ENCODE data around the gene KSR2. TPM values are rescaled to one million over a fixed set of nuclear protein-coding genes. Genes with fewer than 3 reads are reported as not detected.

KSR2 gene
- total RNA-seq, 1 donor, result under 0.01 TPM

DNA sequence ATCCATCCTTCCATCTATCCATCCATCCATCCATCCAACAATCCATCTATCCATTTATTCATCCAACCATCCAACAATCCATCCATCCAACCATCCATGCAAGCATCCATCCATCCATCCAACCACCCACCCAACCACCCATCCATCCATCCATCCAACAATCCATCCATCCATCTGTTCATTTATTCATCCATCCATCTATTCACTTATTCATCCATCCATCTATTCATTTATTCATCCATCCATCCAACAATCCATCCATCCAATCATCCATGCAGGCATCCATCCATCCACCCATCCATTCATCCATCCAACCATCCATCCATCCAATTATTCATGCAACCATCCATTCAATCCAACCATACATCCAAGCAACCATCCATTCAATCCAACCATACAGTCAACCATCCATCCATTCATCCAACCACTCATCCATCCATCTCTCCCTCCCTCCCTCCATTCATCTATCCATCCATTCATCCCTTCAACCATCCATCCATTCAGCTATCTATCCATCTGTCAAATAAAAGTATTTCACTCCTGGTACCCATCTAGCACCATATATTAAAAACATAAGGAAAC, 86.1 kb downstream of the KSR2 start:
- H3K9me3 ChIP-seq (ENCODE audit: low read depth, low read length), result no peaks in the 10 kb centered on the region
- H3K27ac ChIP-seq (ENCODE audit: low read depth, low read length), result no peak overlapping the region
- TF ChIP-seq, protein P1, sequence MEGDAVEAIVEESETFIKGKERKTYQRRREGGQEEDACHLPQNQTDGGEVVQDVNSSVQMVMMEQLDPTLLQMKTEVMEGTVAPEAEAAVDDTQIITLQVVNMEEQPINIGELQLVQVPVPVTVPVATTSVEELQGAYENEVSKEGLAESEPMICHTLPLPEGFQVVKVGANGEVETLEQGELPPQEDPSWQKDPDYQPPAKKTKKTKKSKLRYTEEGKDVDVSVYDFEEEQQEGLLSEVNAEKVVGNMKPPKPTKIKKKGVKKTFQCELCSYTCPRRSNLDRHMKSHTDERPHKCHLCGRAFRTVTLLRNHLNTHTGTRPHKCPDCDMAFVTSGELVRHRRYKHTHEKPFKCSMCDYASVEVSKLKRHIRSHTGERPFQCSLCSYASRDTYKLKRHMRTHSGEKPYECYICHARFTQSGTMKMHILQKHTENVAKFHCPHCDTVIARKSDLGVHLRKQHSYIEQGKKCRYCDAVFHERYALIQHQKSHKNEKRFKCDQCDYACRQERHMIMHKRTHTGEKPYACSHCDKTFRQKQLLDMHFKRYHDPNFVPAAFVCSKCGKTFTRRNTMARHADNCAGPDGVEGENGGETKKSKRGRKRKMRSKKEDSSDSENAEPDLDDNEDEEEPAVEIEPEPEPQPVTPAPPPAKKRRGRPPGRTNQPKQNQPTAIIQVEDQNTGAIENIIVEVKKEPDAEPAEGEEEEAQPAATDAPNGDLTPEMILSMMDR (IDR thresholded peaks at IDR 0.05; ENCODE audit: extremely low read depth, low read depth, low read length), result no peak
- H3K27me3 ChIP-seq (ENCODE audit: insufficient read depth, low read length), result peaks cover 3% of the 10 kb centered on the region
- H2AFZ ChIP-seq (ENCODE audit: low read length), result no peak overlapping the region
- H3K36me3 ChIP-seq (ENCODE audit: insufficient read depth, low read length), result no peaks in the 10 kb centered on the region
- DNase-seq (ENCODE audit: insufficient read length, low spot score, missing footprints), result no peak
- no peaks in the 10 kb centered on the region for H3K79me2 ChIP-seq (ENCODE audit: insufficient read depth, low read length)
- no peaks in the 10 kb centered on the region for H3K4me1 ChIP-seq (ENCODE audit: insufficient read depth, low read length)
- H3K4me3 ChIP-seq (ENCODE audit: insufficient read depth, low read length), result no peak overlapping the region
- H3K4me2 ChIP-seq (ENCODE audit: insufficient read depth, low read length), result no peak overlapping the region
- H4K20me1 ChIP-seq (ENCODE audit: insufficient read depth, low read length), result no peaks in the 10 kb centered on the region

DNA sequence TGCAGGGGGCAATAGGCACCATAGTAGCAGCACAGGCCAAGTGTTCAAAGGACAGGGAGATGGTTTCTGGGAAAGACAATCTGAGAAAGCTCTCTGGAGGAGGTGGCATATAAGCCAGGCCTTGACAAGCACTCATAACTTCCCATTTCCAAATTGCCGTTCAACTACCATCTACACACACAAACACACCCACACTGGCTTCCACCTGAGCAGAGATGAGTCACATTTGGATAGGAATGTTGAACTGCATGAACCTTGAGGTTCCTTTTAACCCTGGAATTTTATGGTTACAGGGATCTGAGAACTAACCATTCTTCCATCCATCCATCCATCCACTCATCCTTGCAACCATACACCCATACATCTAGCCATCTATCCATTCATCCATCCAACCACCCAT, 86.6 kb downstream of the KSR2 start:
- no peak overlapping the region for H3K4me2 ChIP-seq (ENCODE audit: insufficient read depth, low read length)
- peaks cover 3% of the 10 kb centered on the region for H3K27me3 ChIP-seq (ENCODE audit: insufficient read depth, low read length)
- no peaks in the 10 kb centered on the region for H3K4me1 ChIP-seq (ENCODE audit: insufficient read depth, low read length)
- no peak overlapping the region for H3K27ac ChIP-seq (ENCODE audit: low read depth, low read length)
- no peaks in the 10 kb centered on the region for H3K9me3 ChIP-seq (ENCODE audit: low read depth, low read length)
- no peaks in the 10 kb centered on the region for H3K36me3 ChIP-seq (ENCODE audit: insufficient read depth, low read length)
- no peaks in the 10 kb centered on the region for H3K79me2 ChIP-seq (ENCODE audit: insufficient read depth, low read length)
- no peaks in the 10 kb centered on the region for H4K20me1 ChIP-seq (ENCODE audit: insufficient read depth, low read length)
- no peak overlapping the region for H2AFZ ChIP-seq (ENCODE audit: low read length)
- TF ChIP-seq, protein P1 (IDR thresholded peaks at IDR 0.05; ENCODE audit: extremely low read depth, low read depth, low read length), result no peak
- DNase-seq (ENCODE audit: insufficient read length, low spot score, missing footprints), result no peak
- H3K4me3 ChIP-seq (ENCODE audit: insufficient read depth, low read length), result no peak overlapping the region

DNA sequence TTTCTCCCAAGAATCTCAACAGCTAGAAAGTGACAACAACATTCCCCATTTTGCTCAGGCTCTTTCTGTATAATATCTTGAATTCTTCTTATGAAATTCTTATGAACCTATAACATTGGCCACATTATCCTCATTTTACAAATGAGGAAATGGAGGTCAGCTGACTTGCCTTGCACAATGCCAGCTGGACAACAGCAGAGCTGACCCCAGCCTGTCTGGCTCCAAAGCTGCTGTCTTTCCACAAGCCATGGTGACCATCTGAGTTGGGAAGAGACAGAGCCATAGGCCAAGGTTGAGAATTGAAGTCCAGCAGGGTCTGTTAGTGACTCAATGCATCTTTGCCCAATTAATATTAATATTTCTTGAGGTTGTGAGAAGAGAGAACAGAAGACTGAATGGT, 87.3 kb downstream of the KSR2 start:
- Histone ChIP-seq H3K27me3 (ENCODE audit: insufficient read depth, low read length) (peaks cover 3% of the 10 kb centered on the region), H3K4me1 (ENCODE audit: insufficient read depth, low read length) (no peaks in the 10 kb centered on the region), H3K79me2 (ENCODE audit: insufficient read depth, low read length) (no peaks in the 10 kb centered on the region), H3K4me2 (ENCODE audit: insufficient read depth, low read length) (no peak overlapping the region), H4K20me1 (ENCODE audit: insufficient read depth, low read length) (no peaks in the 10 kb centered on the region), H3K36me3 (ENCODE audit: insufficient read depth, low read length) (no peaks in the 10 kb centered on the region), H3K9me3 (ENCODE audit: low read depth, low read length) (no peaks in the 10 kb centered on the region), H3K4me3 (ENCODE audit: insufficient read depth, low read length) (no peak overlapping the region), H3K27ac (ENCODE audit: low read depth, low read length) (no peak overlapping the region), H2AFZ (ENCODE audit: low read length) (no peak overlapping the region)
- TF ChIP-seq, protein P1 (IDR thresholded peaks at IDR 0.05; ENCODE audit: extremely low read depth, low read depth, low read length), result no peak
- DNase-seq (ENCODE audit: insufficient read length, low spot score, missing footprints), result no peak

DNA sequence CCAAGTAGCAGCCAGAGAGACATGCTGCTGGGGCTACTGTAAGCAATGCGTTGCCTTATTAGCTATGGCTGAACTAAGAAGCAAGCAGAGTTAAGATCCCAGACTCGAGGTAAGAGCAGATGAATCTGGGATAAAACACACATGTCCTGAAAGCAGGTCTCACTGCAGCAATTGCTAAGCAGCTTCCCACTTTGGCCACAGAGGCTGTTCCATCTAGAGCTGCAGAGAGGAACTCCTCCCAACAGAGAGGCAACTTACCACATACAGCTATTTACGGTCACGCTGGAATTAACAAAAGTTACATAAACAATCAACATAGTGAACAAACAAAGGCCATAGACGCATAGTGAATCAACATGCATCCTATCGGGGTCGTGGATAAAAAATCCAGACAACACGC, 90.2 kb downstream of the KSR2 start:
- Histone ChIP-seq H3K79me2 (ENCODE audit: insufficient read depth, low read length) (no peaks in the 10 kb centered on the region), H3K4me2 (ENCODE audit: insufficient read depth, low read length) (no peak overlapping the region), H3K4me3 (ENCODE audit: insufficient read depth, low read length) (no peak overlapping the region), H4K20me1 (ENCODE audit: insufficient read depth, low read length) (no peaks in the 10 kb centered on the region), H3K4me1 (ENCODE audit: insufficient read depth, low read length) (no peaks in the 10 kb centered on the region), H3K27ac (ENCODE audit: low read depth, low read length) (no peak overlapping the region), H3K27me3 (ENCODE audit: insufficient read depth, low read length) (peaks cover 3% of the 10 kb centered on the region), H3K9me3 (ENCODE audit: low read depth, low read length) (no peaks in the 10 kb centered on the region), H2AFZ (ENCODE audit: low read length) (no peak overlapping the region), H3K36me3 (ENCODE audit: insufficient read depth, low read length) (no peaks in the 10 kb centered on the region)
- DNase-seq (ENCODE audit: insufficient read length, low spot score, missing footprints), result peak; percentile 31
- TF ChIP-seq, protein P1 (IDR thresholded peaks at IDR 0.05; ENCODE audit: extremely low read depth, low read depth, low read length), result no peak

Measured in osteoblast (primary cell).